Subcutaneous adipose tissue (tissue), 4 donors: ENCODE data around the gene OR52W1. TPM values are rescaled to one million over a fixed set of nuclear protein-coding genes. Genes with fewer than 3 reads are reported as not detected.

ENCODE experiments used
- total RNA-seq, 4 donors: library from RNA; depleted of rRNA; stranded (reverse); fragments of >200 nt; gene quantifications; one replicate each; pipeline ENCODE4 v1.1.0, GENCODE V29; 2016
- TF ChIP-seq, protein P1 (sequence below): fragments of 450-650 bp; IDR thresholded peaks from one replicate; pipeline ENCODE4 v1.5.1; 2016; ENCODE audit warnings: low read depth, mild to moderate bottlenecking, control low read depth, antibody characterized with exemption, moderate library complexity

Gene OR52W1
- total RNA-seq, 4 donors from 2014 or later, result not detected

DNA sequence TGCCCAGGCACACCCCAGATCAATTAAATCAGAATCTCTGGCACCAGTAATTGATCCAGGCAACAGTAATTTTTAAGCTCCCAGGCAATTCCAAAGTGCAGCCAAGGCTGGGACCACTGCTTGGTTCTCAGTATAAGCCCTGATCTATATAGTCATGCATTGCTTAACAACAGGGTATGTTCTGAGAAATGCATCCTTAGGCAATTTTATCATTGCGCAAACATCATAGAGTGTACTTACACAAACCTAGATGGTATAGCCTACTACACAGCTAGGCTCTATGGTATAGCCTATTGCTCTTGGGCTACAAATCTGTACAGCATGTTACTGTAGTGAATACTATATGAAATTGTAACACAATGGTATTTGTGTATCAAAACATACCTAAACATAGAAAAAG, 5.7 kb downstream of the OR52W1 start:
- TF ChIP-seq, protein P1, sequence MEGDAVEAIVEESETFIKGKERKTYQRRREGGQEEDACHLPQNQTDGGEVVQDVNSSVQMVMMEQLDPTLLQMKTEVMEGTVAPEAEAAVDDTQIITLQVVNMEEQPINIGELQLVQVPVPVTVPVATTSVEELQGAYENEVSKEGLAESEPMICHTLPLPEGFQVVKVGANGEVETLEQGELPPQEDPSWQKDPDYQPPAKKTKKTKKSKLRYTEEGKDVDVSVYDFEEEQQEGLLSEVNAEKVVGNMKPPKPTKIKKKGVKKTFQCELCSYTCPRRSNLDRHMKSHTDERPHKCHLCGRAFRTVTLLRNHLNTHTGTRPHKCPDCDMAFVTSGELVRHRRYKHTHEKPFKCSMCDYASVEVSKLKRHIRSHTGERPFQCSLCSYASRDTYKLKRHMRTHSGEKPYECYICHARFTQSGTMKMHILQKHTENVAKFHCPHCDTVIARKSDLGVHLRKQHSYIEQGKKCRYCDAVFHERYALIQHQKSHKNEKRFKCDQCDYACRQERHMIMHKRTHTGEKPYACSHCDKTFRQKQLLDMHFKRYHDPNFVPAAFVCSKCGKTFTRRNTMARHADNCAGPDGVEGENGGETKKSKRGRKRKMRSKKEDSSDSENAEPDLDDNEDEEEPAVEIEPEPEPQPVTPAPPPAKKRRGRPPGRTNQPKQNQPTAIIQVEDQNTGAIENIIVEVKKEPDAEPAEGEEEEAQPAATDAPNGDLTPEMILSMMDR, result no peak

DNA sequence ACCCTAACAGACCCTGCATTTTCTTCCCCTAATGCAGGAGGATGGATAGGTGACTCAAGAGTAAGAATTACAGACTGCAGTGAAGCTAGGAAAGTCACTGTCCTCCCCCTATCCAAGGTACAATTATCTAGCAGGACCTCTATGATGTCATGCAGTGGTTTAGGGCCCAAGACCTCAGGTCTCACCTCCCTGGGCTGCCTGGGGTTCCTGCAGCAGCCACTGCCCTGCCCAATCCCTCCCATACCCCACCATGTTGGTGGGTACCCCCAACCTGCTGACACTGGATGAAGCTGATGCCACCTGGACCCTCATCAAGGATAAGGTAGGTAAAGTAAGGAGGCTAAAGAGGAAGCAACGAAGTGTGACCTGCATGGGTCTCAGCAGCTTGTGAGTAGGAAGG, 6.3 kb downstream of the OR52W1 start, which contains the start of gene C11orf42:
C11orf42 (plus strand) TSS at position 192 of the 400 bp plus-strand sequence; CDS start at position 251, 59 bp downstream.
- TF ChIP-seq, protein P1, result no peak

DNA sequence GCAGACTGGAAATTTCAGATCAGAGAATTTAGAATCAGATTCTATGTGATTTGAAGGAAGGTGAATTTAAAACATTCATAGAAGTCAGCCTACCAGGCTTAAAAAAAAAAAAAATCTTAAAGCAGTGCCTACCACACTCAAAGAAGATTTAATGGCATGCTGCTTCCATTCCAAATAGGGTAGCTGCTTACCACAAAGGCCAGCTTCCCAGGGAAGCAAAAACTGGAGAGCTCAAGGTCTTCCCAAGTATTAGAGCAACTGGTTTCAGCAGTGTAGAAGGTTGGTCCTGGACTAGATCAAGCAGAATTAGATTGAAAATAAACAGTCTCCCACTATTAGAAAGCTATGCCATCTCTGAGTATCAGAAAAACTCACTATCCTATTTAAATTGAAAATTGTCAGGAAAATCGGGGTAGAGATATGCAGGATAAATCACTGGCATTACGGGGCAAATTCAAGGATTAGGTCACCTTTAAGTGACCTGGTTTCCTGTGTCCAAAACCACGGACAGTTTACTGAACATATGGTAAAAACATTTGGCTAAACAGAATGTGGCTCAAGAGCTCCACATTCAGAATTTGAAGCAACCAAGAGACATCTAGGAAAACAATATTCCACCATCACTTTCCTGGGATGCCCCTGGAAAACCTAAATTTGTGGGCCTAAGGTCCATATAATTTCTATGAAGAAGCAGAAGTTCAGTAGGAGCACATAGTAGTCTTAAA, 7.6 kb downstream of the OR52W1 start:
- TF ChIP-seq, protein P1, result no peak

DNA sequence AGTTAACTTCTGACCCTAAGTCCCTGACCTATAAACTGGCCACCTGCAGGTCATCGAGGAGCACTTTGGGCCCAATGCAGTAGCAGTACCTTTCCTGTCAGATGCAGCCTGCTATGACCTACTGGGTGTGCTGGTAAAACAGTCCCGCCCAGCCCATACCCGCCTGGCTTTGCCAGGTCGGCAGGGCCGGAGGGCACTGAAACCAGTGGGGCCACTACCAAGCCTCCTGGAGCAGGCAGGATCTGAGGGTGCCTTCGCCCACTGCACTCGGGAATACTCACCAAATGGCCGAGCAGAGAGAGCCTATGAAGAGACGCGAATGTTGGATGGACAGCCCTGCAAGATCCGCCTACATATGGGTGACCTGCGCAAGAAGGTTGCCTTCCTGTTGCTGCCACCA, 10.8 kb downstream of the OR52W1 start:
- TF ChIP-seq, protein P1, result no peak

DNA sequence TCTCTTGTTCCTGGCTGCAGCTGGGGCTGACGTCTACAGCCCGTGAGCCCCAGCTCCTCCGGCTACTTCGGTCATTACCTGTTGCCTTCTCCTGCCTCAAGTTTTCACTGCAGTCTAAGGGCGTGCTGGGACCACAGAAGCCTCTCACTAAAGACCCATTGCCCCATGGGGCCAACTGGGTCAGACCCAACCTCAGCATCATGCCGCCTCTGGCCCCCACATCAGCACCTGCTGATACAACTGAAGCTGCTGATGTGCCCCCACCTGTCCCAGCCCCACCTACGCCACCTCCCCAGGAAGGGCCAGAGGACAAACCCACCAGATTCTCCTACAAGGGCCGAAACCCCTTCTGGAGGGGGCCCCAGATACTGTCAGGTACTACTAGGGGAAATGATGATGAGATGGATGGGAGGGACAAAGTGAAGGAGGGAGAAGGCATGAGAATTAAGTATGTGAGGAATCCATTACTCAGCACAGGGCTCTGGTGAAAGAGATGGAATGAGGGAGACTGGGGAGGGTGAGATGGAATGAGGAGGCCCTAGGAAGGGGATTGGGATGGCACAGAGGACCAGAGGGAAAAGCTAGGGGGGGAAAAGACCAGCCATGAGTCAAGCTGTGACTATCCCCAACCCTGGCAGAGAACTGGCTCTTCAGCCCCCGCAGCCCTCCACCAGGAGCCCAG, 11.4 kb downstream of the OR52W1 start:
- TF ChIP-seq, protein P1, result no peak

DNA sequence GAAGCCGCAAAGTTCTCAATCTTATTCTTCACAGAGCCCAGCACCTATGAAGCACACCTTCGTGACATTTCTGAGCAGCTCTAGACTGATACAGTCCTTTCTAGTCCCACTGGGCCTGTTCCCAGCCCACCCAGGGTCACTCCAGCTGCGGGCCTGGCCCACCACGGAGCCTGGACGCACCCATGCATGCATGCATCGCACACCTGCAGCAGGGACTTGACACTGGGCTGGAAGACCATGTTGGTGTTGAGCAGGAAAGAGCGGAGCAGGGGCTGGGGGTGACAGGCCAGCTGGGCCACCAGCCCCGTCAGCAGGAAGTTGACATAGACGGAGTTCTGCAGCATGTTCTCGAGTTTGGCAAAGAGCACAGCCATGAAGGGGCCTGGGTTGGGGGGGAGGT, 15.5 kb downstream of the OR52W1 start:
- TF ChIP-seq, protein P1, result no peak

DNA sequence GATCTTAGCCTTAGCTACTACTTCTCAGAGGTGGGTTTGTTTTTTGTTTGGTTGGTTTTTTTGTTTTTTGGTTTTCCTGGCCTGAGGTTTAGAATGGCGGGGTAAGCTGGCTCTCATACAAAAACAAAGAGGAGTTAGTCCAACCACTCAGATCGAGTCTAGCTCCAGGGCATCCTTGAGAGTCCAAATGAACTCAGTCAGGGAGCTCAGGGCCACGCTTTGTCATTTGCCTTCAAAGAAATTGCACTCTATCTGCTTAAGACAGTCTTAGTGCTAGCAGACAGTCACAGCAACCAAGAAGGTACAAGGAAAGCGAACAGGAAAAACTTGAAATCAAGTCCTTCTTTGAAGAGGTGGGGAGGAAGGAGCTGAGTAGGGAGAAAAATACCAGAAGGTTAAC, 17.5 kb downstream of the OR52W1 start:
- TF ChIP-seq, protein P1, result no peak
